ENCODE results near the gene NUTF2.
"Not testable (repeated sequence)": the region's sequence is repeated elsewhere in the genome, so short reads cannot be mapped to it uniquely, and the experiment has no call there.

NUTF2 gene

DNA sequence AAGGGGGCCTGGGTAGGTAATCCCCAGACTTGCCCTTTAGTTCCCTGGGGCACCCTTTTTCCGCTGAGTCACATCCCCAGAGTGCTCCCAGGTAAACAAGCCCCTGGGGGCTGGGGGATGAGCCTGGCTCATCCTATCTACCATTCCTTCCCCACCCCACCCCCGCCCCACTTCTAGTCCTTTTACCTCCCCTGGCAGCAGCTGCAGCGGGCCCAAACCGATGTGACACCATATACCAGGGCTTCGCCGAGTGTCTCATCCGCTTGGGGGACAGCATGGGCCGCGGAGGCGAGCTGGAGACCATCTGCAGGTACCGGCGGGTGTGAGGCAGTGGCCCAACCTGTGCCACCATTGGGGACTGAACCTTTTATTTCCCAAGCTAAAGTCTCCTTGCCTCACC is 38.8 kb downstream of the NUTF2 start:
- DNase-seq (ENCODE audit: low read depth) = no peak

DNA sequence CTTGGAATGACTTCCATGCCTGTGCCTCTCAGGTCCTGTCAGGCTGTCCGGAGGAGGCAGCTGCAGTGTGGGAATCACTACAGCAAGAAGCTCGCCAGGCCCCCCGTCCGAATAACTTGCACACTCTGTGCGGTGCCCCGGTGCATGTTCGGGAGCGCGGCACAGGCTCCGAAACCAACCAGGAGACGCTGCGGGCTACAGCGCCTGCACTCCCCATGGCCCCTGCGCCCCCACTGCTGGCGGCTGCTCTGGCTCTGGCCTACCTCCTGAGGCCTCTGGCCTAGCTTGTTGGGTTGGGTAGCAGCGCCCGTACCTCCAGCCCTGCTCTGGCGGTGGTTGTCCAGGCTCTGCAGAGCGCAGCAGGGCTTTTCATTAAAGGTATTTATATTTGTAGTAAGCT is 39.2 kb downstream of the NUTF2 start:
- DNase-seq (ENCODE audit: low read depth) = no peak

DNA sequence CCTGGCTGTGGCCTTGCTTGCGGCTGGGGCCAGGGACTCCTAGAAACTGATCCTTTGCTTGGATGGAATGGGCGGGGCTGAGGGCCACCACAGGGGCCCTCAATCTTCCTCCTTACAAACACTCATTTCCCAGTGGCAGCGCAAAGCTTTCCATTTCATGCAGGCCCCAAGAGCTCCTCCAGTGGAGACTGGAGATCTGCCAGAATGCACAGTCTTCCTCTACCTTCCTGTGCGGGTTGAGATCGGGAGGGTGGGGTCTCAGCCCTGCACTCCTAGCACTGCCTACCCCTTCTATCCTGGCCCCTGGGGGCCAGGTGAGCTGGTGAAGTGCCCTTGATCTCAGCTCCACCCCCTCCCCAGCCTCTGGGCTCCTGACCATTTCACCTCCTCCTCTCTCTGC is 39.7 kb downstream of the NUTF2 start:
- DNase-seq (ENCODE audit: low read depth) = no peak

DNA sequence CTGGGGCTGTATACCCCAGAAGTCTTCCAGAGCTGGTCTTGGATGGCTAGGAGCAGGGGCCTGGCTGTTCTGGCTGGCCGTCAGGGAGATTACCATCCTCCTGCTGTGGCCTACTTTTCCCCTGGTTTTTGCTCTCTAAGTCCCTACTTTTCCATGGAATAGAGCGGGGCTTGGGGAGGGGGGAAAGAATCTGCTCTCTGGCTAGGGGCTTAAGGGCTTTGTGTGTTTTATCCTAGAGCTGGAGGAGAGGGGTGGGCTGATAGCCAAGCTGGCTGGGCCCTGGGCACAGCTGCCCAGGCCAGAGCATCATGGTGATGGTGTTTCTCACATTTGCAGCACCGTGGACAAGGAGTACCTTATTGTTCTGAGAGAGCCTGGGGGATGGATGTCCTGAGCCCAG is 41.6 kb downstream of the NUTF2 start:
- DNase-seq (ENCODE audit: low read depth) = no peak

GRCh38 chr16:67892375-67892774 is 45.6 kb downstream of the NUTF2 start:
- no peak for DNase-seq (ENCODE audit: low read depth)

GRCh38 chr16:67892899-67893742 is 46.4 kb downstream of the NUTF2 start, which contains the start of gene PSKH1:
TSS of gene PSKH1 (plus strand) at chr16:67893254. CDS start at chr16:67908750, 15,496 bp downstream.
- peak; percentile 92 for DNase-seq (ENCODE audit: low read depth)

GRCh38 chr16:67893743-67894399 is 47.1 kb downstream of the NUTF2 start:
- DNase-seq (ENCODE audit: low read depth) = no peak

DNA sequence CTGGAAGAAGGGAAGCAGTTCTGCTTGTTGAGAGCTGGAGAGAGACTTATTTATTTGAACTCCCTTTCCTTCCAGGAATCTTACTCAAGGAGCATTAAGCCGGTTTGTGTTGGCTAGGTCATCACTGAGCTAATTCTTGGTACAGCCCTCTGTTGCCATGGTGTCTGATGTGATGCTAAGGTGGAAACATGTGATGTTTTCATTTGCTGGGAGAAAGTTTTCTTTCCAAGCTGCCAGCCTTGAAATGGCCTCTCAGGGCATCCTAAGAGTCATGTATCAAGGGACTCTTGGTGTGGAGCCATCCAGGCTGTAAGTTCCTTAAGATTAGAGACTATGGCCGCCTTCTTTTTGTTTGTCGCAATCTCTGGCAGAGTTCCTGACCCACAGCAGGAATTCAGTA is 50.5 kb downstream of the NUTF2 start:
- DNase-seq (ENCODE audit: low read depth) = peak; percentile 29

- no peak for DNase-seq (ENCODE audit: low read depth)
These were observed 55.0 kb downstream of the NUTF2 start for GRCh38 chr16:67901734-67902133.

- DNase-seq (ENCODE audit: low read depth) = no peak
These were observed 56.1 kb downstream of the NUTF2 start for GRCh38 chr16:67902831-67903230.

GRCh38 chr16:67907397-67908180 is 60.9 kb downstream of the NUTF2 start:
- DNase-seq (ENCODE audit: low read depth) = no peak

- DNase-seq (ENCODE audit: low read depth) = no peak
These were observed 62.5 kb downstream of the NUTF2 start for GRCh38 chr16:67909056-67909742.

- peak; percentile 67 for DNase-seq (ENCODE audit: low read depth)
These were observed 63.4 kb downstream of the NUTF2 start for GRCh38 chr16:67910158-67910557.

DNA sequence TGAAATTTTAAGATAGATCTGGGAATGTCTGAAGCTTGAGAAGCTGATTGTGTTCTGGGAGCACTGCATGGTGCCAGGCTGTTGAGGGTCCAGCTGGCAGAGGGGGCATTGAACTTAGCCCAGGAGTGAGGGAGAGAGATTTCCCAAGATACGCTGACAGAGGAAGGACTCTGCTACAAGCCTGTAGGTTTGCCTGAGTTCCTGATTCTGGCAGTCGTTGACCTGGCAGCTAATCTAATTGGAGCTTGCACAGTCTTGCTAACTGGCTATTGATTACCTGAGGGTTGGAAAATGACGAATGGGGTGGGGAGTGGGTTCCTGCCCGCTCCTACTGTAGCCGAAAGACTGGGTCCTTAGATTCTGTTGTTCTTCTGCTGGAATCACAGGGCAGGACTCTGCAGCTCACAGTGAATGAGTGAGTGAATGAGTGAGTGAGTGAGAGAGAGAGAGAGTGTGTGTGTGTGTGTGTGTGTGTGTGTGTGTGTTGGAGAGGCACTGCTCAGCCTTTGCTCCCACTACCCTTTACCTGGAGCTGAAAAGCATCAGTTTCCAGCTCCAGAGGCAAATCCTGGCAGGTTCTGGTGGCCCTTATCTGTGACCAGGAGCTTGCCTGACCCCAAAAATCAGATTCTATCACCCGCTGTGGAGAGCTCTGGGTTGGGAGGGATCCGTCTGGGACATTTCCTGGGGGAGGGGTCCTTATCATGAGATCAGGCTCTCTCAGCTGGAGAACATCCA is 68.2 kb downstream of the NUTF2 start:
- no peak for DNase-seq (ENCODE audit: low read depth)

GRCh38 chr16:67915496-67915769 is 68.7 kb downstream of the NUTF2 start:
- not testable (repeated sequence) for DNase-seq (ENCODE audit: low read depth)

- DNase-seq (ENCODE audit: low read depth) = no peak
These were observed 69.3 kb downstream of the NUTF2 start for GRCh38 chr16:67915831-67916723.

GRCh38 chr16:67917140-67917851 is 70.6 kb downstream of the NUTF2 start:
- DNase-seq (ENCODE audit: low read depth) = no peak

GRCh38 chr16:67917852-67918236 is 71.1 kb downstream of the NUTF2 start:
- no peak for DNase-seq (ENCODE audit: low read depth)

DNA sequence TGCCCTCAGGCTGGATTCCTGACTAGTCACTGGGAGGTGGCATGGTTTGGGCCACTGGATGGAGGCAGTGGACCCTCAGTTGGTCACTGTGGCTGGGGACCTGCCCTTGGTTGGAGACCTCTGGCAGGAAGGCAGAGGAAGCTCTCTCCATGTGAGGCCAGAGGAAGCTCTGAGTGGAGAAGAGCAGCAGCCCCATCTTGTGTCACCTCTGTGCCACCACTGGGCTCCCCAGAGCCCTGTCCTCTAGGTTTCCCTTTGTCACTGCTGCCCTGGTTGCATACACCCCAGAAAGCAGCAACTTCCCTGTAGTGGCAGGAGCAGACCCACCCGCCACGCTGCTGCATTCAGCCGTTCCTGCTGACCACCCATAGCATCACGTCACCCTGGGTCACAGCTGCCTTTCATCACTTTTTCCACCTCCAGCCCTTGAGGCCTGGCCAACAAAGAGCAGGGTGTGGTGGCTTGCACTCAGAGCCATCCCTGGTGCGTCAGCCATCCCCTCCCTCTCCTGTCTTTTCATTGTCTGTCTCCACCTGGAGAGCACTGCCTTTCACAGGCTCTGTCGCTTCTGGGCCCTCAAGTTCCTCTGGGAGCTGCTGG is 73.0 kb downstream of the NUTF2 start:
- no peak for DNase-seq (ENCODE audit: low read depth)
